H1 (cell line): ENCODE measurements around the gene MRPL11.

Experiments
- EGR1 ChIP-seq: IDR thresholded peaks from 2 replicates; pipeline ENCODE4 v1.6.1; 2011; ENCODE audit warnings: low read depth, low read length, borderline replicate concordance
- EZH2 ChIP-seq: fragments of 200-600 bp; sonication (generic); IDR thresholded peaks from 2 replicates; pipeline ENCODE4 v1.7.1; 2012; ENCODE audit warnings: low read depth, mild to moderate bottlenecking, moderate library complexity, low read length, inconsistent platforms; ENCODE audit not compliant: severe bottlenecking
- TF ChIP-seq, protein P1 (sequence below): IDR thresholded peaks from 2 replicates; pipeline ENCODE4 v1.6.1; 2012; ENCODE audit warnings: inconsistent platforms

- TF ChIP-seq, protein P1, sequence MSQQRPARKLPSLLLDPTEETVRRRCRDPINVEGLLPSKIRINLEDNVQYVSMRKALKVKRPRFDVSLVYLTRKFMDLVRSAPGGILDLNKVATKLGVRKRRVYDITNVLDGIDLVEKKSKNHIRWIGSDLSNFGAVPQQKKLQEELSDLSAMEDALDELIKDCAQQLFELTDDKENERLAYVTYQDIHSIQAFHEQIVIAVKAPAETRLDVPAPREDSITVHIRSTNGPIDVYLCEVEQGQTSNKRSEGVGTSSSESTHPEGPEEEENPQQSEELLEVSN = no peak
- TF ChIP-seq EGR1 = no peak
- TF ChIP-seq EZH2 = no peak
Observed at GRCh38 chr11:66462010-66462409, 23.4 kb upstream of the MRPL11 start.
